Esophagus squamous epithelium (tissue), 4 donors: ENCODE measurements around the gene ANXA1.

ENCODE experiments used
- POLR2A ChIP-seq, 4 donors: fragments of 450-650 bp; IDR thresholded peaks; one replicate each; pipeline ENCODE4 v1.6.1; 2017; ENCODE audit warnings: antibody characterized with exemption in 4 of 4, mild to moderate bottlenecking in 4 of 4, moderate library complexity in 3 of 4
- TF ChIP-seq, protein P1 (sequence below), 6 experiments: fragments of 450-650 bp in 4 of 6; fragments of 200-600 bp in 2 of 6; sonication (generic) in 2 of 6; IDR thresholded peaks; one replicate each; pipeline ENCODE4 v1.5.1; 2016 to 2019; ENCODE audit warnings: antibody characterized with exemption in 6 of 6, mild to moderate bottlenecking in 4 of 6, moderate library complexity in 4 of 6

DNA sequence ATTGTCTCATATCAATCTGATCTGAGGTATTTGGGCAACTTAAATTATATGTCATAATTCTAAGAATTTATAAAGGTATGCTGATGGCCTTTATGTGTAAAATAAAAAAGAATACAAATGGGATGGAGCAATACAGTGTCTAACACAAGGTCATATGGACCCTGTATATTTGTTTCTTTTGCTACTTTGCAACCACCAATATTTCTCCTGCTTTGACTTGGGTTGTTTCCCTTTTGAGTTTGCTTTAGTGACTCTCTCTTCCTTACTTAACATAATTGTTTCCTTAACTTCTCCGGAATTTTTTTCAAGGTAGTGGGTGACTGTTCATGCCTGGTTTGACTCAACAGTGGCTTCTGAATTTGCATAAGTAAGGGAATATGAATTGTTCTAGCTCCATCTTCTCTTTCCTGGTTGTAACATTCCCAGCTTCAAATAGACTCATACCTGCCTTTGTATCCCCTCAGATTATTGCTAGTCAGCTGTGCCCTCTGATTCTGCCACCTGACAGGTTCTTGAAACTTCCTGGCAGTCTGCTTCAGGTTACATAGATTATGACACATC lies 30.2 kb upstream of the ANXA1 start:
- TF ChIP-seq, protein P1, sequence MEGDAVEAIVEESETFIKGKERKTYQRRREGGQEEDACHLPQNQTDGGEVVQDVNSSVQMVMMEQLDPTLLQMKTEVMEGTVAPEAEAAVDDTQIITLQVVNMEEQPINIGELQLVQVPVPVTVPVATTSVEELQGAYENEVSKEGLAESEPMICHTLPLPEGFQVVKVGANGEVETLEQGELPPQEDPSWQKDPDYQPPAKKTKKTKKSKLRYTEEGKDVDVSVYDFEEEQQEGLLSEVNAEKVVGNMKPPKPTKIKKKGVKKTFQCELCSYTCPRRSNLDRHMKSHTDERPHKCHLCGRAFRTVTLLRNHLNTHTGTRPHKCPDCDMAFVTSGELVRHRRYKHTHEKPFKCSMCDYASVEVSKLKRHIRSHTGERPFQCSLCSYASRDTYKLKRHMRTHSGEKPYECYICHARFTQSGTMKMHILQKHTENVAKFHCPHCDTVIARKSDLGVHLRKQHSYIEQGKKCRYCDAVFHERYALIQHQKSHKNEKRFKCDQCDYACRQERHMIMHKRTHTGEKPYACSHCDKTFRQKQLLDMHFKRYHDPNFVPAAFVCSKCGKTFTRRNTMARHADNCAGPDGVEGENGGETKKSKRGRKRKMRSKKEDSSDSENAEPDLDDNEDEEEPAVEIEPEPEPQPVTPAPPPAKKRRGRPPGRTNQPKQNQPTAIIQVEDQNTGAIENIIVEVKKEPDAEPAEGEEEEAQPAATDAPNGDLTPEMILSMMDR (IDR thresholded peaks at IDR 0.05): no peak
- TF ChIP-seq POLR2A (IDR thresholded peaks at IDR 0.05): no peak
